DOHH2 (cell line): ENCODE results near the gene IL9.

Source experiments
- CTCF ChIP-seq: fragments of 200-600 bp; sonication (generic); IDR thresholded peaks from one replicate; pipeline ENCODE4 v1.5.1; 2014; ENCODE audit warnings: antibody characterized with exemption, mild to moderate bottlenecking, low read depth, low read length; ENCODE audit not compliant: poor library complexity, severe bottlenecking
- EZH2phosphoT487 ChIP-seq: fragments of 200-600 bp; sonication (generic); IDR thresholded peaks from 2 replicates; pipeline ENCODE4 v1.6.1; 2017; ENCODE audit warnings: borderline replicate concordance, mild to moderate bottlenecking, antibody characterized with exemption, low read length, moderate library complexity, mixed read lengths

- TF ChIP-seq CTCF (peak; percentile 79), EZH2phosphoT487 (no peak)
Measured at GRCh38 chr5:135944967-135945560, 49.4 kb upstream of the IL9 start.
